Stimulated activated CD4-positive, alpha-beta T cell treated with anti-CD3 and anti-CD28 coated beads, Interleukin-2, amount 100 ng/mL, for 4 hours (primary cell): Measurements from ENCODE around the gene CNOT8.
"Not testable (repeated sequence)": the region's sequence is repeated elsewhere in the genome, so short reads cannot be mapped to it uniquely, and the experiment has no call there.

Source experiments
- DNase-seq: peaks from one replicate; pipeline ENCODE4 v3.0.0-alpha.2; 2020; ENCODE audit warnings: low read depth

Gene CNOT8

GRCh38 chr5:154865466-154866184, 7.2 kb downstream of the CNOT8 start:
- no peak for DNase-seq

DNA sequence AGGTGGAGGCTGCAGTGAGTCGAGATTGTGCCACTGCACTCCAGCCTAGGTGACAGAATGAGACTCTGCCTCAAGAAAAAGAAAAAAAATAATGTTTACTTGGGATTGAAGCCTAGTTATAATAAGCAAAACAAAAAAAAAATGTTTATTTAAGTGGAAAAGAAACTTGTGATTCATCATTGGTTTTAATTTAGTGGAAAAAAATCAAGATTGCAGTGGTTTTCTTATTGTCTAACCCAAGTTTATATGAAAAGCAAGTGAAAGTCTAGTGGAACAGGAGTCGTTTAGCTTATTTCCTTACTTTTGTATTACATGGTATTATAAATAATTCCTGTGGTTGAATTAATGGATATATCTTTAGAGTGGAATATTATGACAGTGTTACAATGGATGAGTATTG, 8.4 kb downstream of the CNOT8 start:
- DNase-seq, result no peak

- no peak for DNase-seq
Observed at GRCh38 chr5:154868702-154869101, 10.3 kb downstream of the CNOT8 start.

GRCh38 chr5:154871734-154872133, 13.3 kb downstream of the CNOT8 start:
- no peak for DNase-seq

GRCh38 chr5:154873791-154874331, 15.4 kb downstream of the CNOT8 start:
- no peak for DNase-seq

DNA sequence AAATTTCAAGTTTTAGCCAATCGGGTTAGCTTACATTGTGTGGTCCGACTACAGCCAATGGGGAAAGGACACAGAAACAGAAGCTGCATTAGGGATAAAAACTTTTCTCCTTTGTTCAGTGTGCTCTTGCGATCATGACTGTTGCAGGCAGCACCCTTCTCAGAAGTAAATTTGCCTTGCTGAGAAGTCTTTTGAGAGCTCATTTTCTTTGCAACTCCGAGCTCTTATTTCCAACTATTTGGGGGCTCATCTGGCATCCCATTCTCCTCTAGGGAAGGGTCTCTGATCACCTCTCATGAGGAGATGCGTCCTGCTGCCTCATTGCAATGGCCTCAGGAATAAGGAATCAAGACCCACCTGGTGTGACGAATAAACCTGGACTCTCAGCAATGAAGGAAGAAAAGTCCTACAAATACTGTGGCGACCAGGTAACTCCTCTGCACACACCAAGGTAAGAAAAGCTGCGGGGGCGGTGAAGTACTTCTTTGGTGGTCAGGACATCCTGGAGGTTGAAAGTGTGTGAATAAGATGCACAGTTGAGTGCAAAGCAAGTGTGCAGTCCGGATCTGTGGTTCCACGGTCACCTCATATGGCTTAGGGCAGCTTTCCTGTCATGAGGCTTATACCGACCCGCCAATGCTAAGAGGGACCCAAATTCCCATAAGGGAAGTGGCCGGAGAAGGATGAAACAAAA, 20.4 kb downstream of the CNOT8 start:
- DNase-seq, result no peak

DNA sequence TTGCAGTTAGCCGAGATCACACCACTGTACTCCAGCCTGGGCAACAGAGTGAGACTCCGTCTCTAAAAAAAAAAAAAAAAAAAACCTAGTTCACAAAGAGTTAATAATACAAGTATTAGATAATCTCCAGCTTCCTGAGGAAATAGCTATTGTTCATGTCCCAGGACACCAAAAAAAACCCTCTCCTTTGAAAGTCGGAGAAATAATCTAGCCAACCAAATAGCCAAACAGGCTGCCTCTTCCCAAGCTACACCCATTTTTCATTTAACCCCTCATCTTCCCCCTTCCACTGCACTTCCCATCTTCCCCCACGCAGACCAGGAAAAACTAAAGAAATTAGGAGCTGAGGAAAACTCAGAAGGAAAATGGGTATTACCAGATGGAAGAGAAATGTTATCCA, 23.6 kb downstream of the CNOT8 start:
- no peak for DNase-seq

- DNase-seq, result no peak
Observed at GRCh38 chr5:154884424-154884823, 26.0 kb downstream of the CNOT8 start.

- DNase-seq, result no peak
Observed at GRCh38 chr5:154885439-154885838, 27.0 kb downstream of the CNOT8 start.

DNA sequence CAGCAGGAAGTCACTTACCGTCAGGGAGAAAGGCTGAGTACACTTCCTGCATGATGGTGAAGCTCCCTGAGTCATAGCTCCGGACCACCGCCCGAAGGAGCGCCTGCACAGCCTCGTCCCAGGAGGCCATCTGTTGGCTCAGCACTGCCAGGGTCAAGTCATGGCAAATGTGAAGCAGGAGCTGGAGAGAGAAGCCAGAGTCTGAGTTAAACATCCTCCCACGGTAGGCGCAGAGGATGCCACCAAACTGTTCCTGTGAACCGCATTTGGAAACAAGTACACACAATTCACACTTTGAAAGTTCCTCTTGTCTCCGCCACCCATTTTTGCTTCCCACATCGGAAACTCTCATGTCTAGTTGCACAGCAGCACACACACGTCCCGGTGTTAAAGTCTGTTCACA, 33.9 kb downstream of the CNOT8 start:
- DNase-seq, result no peak

DNA sequence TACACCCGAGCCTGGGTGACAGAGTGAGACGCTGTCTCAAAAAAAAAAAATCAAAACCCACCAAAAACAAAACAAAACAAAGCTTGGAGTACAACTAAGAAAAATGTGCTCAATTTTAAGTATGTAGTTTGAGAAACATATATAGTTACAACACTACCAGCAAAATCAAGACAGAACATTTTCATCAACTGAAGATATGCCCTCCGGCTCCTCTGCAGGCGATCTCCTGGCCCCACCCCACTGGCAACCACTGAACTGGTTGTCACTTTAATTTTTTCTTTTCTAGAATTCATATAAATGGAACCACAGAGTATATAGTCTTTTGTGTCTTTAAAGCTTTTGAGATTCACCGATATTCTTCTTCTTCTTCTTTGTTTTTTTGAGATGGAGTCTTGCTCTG, 35.0 kb downstream of the CNOT8 start:
- DNase-seq, result no peak

GRCh38 chr5:154895606-154896561, 37.5 kb downstream of the CNOT8 start:
- DNase-seq, result no peak

DNA sequence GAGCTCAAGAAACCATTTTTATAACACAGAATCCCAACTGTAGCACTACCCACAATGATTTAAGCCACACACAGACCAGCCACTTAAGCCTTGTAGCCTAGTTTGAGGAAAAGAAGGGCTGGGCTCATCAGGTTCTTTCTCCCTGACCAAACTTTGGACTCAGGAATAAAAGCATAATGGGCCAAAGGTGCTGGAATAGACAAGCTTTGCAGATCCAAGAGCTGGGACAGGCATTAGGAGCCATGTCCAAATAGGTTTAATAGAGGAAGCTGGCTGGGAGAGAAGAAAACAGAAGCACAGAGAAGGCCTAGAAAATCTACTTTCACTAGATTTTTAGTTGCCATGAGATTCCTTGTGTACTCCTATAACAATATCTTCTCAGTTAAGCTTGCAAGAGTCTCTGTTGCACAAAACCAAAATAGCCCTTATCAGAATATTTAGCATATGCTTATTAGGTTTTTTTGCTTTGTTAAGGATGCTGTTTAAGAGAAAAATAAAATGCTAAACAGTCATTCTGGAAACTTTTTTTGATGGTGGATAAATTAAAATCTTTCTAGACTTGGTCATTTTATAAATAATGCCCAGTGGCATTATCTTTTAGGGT, 38.2 kb downstream of the CNOT8 start:
- no peak for DNase-seq

DNA sequence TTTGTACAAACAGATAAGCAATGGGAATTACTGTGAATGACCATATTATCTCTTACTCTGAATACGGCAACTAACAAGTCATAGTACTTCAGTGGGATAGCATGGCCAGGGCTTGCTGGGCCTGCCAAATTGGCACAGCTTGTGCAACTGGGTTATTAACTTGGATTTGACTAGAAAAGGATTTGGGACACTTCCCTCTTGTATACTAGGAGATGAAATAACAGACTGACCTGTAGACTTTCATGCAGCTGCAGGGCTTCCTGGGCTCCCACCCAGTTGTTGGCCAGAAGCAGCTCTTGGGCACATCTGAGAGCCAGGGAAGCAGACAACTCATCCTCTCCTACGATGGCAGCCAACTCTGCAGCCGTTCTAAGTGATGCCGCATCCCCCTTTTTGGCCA, 39.8 kb downstream of the CNOT8 start:
- DNase-seq, result no peak

- DNase-seq, result no peak
Observed at GRCh38 chr5:154899151-154899816, 40.9 kb downstream of the CNOT8 start.

DNA sequence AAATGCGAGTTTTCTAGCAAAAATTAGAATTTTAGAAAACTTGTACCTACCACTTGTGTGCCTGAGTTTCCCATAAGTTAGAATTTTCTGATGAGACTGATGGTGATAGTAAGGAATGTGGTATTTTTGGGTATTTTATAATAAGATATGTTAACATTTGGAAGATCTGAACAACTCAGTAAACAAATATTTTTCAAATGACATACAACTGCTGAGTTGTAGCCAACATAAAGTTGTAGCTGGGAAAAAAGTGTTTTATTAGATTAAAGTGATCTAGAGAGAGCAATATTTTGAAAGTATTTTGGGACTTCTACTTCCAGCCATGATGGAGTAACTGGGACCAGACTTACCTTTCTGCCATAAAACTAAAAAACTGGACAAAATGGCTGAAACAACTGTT, 41.6 kb downstream of the CNOT8 start:
- DNase-seq, result no peak

- DNase-seq, result no peak
Observed at GRCh38 chr5:154901276-154901675, 42.8 kb downstream of the CNOT8 start.

DNA sequence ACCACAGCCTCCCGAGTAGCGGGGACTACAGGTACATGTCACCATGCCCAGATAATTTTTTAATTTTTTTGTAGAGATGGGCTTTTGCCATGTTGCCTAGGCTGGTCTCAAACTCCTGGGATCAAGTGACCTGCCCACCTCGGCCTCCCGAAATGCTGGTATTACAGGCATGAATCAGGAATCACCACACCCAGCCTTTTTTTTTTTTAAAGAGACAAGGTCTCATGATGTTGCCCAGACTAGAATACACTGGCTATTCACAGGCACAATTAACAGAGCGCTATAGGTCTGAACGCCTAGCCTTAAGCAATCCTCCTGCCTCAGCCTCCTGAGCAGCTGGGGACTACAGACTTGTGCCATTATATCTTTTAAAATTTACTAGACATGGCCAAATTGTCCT, 43.5 kb downstream of the CNOT8 start:
- DNase-seq, result no peak

DNA sequence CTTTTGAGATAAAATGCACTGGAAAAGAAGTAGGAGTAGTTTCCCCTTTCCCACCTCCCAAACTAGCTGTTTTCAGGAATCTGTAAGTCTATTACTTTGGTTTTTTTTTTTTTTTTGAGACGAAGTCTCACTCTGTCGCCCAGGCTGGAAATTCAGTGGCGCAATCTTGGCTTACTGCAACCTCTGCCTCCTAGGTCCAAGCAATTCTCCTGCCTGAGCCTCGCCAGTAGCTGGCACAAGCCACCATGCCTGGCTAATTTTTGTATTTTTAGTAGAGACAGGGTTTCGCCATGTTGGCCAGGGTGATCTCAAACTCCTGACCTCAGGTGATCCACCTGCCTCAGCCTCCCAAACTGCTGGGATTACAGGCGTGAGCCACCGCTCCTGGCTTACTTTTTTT, 47.2 kb downstream of the CNOT8 start:
- not testable (repeated sequence) for DNase-seq

- no peak for DNase-seq
Observed at GRCh38 chr5:154916874-154917273, 58.4 kb downstream of the CNOT8 start.

DNA sequence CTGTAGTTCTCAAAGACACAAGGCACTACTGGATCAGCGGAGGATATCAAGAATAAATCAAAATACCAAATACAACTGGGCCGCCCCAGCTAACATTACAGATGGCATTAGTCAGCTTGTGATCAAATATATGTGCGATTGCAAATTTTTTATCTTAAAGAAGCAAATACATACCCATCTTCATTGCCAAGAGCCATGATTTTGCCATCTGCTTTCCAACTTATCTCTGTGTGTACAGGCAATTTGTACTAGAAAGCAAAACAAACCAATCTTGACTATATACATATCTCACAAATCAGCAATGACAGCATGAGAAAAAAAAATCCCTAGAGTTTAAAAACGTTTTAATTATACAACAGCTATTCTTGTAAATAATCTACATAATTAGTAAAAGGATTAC, 59.3 kb downstream of the CNOT8 start:
- no peak for DNase-seq
